Renal cortical epithelial cell (primary cell): ENCODE measurements around the gene CHMP4A. TPM values are rescaled to one million over a fixed set of nuclear protein-coding genes. Genes with fewer than 3 reads are reported as not detected.

Experiments
- DNase-seq: peaks from one replicate; pipeline ENCODE4 v3.0.0-alpha.2; 2011; ENCODE audit warnings: low read depth
- total RNA-seq: library from RNA; depleted of rRNA; stranded (reverse); fragments of >200 nt; gene quantifications from 2 replicates; pipeline ENCODE4 v1.2.3, GENCODE V29; 2014

Gene CHMP4A
- total RNA-seq, 1 donor from 2014 or later, result 65.1 TPM

DNA sequence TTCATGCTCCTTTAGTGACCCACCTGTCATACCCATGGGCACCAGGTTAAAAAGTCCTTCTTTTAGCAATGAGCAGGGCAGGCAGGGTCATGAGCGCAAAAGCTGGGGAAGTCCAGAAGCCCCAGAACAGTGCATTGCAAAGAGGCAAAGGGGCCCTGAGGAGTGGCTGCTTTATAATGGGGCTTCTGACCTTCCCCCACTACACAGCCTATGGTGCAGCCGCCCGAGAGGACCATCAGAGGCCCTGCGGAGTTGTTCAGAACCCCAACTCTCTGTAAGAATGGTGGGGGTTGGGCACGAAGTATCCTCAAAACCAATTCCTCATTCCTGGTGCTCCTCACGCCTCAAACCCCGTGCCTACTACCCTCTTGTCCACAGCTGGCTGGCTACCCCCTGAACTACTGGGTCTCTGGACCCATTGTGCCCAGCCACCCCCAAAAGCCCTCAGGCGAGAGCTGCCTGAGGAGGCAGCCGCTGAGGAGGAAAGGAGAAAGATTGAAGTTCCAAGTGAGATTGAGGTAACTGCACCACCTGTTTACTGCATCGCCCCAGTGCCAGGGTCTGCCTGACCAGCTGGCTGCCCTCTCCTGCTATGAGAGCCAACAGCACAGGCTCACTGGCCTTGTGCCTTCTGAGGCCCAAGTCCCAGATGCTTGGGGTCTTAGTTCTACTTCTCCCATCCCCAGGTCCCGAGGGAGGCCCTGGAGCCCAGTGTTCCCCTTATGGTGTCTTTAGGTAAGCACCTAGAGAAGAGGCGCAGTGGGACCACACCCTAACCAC, 34.7 kb downstream of the CHMP4A start:
- no peak for DNase-seq

DNA sequence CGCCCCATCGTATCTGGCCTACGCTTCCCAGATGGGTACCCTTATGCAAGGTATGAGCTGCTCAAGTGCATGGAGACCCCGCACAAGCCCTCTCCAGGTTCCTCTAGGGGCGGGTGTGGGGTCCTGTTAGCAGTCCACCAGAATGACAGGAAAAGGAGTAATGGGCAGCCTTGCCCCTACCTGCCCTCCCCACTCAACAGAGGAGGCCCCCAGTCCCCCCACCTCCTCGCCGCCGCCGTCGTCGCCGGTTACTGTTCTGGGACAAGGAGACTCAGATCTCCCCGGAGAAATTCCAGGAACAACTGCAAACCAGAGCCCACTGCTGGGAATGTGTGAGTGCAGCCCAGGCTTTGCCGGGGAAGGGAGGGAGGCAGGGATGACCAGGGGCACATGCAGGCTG, 35.4 kb downstream of the CHMP4A start:
- no peak for DNase-seq

DNA sequence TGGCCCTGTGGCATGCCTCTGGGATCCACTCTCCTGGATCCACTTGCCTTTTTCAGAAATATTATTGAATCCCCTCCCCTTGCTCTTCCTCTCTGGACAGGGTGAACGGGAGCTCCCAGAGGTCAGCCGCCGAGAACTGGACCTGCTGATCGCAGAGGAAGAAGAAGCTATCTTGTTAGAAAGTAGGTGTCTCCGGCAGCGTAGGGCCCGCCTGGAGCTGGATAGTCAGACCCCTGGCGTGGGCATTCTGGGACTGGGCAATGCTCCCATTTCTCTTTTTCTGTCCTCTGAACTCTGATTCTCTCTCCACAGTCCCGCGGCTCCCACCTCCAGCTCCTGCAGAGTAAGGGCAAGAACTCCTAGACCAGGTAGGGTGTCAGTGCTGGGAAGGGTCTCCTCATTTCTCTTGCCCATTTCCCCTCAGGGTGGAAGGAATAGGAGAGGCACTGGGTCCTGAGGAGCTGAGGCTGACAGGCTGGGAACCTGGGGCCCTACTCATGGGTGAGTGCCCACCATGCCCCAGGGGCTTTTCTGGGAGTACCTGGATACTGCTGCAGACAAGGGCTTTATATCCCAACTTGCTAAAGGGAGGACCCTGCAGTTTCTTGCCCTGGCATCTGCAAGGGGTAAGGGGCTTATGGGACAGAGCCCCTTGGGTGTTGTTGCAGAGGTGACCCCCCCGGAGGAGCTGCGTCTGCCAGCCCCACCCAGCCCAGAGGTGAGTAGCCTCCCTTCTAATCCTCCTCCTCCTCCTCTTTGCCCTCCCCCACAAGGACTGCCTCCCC, 36.1 kb downstream of the CHMP4A start:
- no peak for DNase-seq

DNA sequence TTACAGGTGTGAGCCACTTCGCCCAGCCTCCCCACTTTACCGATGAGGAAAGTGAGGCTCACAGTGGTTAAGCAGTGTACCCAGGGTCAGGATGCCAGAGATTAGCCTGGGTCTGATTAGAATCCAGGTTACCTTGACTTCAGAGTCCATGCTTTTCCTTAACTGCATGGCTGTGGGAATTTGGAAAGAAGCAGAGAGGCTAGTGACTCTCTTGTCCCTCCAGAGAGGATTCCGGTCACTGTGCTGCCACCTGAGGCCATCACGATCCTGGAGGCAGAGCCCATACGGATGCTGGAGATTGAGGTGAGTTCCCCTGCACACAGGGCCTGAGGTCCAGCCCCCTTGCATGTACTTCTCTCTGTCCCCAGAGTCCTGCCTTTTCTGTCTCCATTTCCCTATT, 36.7 kb downstream of the CHMP4A start:
- no peak for DNase-seq

DNA sequence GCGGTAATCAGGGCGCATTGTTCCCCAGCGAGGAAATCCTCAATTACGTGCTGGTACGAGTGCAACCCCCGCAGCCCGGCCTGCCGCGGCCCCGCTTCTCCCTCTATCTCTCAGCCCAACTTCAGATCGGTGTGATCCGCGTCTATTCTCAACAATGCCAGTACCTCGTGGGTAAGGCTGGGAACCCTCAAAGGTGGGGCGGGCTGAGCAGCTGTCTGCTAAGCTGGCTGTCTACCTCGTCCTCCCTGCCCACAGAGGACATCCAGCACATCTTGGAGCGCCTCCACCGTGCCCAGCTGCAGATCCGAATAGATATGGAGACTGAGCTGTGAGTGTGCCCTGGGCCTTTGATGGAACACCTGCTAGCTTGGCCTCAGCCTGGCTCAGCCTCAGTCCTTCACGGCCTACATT, 40.4 kb downstream of the CHMP4A start:
- no peak for DNase-seq

DNA sequence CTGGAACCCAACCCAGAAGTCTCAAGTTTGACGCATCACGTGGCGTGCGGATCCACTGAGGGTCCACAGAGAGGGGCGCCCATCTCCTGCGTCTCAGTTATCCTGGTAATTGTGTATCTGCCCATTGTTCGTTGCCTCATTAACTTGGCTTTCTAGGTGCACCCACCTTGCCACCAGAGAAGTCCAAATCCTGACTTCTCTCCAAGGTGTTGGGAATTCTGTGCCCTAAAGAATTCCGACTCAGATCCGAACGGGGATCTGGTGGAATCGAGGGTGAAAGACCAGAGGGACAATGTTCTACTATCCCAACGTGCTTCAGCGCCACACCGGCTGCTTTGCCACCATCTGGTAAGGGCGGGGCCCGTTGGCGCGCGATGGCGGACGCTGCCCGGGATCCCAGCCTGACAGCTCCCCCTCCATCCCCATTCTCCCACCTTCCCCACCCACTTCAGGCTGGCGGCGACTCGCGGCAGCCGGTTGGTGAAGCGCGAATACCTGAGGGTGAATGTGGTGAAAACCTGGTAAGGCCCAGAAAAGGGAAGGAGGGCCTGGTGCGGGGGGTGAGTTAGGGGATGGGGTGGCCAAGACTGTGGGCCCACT, 40.9 kb downstream of the CHMP4A start:
- DNase-seq, result no peak

DNA sequence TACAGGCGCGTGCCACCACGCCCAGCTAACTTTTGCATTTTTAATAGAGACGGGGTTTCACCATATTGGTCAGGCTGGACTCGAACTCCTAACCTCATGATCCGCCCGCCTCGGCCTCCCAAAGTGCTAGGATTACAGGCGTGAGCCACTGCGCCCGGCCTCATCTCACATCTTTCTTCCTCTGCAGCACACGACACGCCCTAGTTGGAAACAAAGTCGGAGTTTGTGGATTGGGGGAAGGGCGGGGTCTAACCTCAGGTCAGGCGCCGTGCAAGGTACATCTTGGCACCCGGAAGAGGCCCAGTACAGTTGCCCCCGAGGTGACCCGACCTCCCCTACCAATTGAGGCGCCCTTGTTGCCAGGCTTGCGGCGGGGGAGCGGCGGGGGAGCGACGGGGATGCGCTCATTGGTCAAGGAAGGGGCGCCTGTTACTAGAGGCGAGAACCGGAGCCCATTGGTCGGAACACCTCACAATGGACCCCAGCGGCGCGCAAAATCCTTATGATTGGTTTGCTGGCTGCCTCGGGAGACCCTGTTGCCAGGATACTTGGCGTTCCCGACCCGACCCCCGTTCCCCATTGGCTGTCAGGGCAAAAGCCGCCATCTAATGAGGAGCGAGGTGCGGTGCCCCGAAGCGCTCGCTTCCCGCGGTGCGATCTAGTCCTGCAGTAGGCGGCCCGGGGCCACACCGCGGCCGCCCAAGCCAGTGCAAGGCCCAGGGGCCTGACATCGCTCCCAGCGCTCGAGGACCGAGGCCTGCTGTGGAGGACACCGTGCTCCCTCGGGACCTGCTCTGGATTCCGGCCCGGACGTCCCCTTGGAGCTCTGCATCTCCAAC, 41.6 kb downstream of the CHMP4A start, which contains the start of gene REC8:
Gene REC8, plus strand, starts transcription at position 659 of the 839 bp plus-strand sequence. CDS start 473 bp downstream, outside the sequence.
- peak; percentile 93 for DNase-seq

DNA sequence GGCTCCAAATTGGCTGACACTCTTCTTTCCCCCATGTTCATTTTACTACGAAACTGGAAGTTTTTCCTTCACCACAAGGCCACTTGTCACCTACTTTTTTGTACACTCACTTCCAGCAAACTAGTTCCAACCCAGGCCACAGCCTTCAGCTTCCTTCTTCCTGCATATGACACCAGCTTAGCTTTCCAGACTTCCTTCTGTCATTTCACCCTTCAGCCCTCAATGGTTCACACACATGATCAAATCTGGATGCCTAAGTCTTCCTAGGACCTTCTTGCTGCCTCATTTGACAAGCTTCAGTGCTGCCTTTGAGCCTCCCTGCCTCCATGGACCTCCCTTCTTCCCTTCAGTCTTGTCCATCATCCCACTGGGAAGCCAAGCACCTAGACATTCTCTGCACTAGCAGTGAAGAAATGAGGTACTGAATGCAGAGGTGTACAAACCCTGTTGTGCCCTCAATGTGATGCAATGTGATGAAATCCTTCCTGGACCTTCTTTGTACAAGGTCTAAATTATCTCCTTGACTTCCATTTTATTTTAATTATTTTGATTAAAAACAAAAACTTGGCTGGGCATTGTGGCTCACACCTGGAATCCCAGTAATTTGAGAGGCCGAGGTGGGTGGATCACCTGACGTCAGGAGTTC, 45.7 kb downstream of the CHMP4A start:
- DNase-seq, result no peak

DNA sequence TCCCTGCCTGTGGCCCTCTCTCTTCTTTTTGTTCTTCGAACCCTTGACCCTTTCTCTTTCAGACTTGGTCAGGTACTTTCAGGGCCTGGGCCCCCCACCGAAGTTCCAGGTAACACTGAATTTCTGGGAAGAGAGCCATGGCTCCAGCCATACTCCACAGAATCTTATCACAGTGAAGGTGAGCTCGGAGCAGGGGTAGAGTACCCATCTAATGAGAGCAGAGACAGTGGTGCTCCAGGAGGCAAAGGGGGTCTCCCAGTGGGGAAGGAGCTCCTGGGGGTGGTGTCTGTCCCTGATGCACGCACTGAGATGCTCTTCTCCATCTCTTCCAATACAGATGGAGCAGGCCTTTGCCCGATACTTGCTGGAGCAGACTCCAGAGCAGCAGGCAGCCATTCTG, 47.5 kb downstream of the CHMP4A start:
- DNase-seq, result no peak

DNA sequence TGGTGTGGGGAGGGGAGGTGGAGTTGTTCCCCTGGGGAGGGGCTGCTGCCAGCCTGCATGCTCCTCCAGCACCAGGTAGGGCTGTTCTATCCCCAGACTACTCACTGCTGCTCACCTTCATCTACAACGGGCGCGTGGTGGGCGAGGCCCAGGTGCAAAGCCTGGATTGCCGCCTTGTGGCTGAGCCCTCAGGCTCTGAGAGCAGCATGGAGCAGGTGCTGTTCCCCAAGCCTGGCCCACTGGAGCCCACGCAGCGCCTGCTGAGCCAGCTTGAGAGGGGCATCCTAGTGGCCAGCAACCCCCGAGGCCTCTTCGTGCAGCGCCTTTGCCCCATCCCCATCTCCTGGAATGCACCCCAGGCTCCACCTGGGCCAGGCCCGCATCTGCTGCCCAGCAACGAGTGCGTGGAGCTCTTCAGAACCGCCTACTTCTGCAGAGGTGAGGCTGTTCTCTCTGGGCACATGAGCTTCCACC, 48.7 kb downstream of the CHMP4A start:
- DNase-seq, result no peak

DNA sequence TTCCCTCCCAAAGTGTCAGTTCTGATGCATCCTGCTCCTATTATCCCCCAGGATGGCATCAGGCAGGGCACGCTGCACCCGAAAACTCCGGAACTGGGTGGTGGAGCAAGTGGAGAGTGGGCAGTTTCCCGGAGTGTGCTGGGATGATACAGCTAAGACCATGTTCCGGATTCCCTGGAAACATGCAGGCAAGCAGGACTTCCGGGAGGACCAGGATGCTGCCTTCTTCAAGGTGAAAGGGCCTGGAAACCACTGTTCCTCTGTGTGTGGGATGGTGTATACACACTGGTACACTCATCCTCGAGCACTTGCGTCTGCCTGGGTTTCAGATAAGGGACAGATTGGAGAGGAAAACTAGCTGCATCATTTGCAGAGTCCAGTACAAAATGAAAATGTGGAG, 51.2 kb downstream of the CHMP4A start:
- DNase-seq, result no peak

DNA sequence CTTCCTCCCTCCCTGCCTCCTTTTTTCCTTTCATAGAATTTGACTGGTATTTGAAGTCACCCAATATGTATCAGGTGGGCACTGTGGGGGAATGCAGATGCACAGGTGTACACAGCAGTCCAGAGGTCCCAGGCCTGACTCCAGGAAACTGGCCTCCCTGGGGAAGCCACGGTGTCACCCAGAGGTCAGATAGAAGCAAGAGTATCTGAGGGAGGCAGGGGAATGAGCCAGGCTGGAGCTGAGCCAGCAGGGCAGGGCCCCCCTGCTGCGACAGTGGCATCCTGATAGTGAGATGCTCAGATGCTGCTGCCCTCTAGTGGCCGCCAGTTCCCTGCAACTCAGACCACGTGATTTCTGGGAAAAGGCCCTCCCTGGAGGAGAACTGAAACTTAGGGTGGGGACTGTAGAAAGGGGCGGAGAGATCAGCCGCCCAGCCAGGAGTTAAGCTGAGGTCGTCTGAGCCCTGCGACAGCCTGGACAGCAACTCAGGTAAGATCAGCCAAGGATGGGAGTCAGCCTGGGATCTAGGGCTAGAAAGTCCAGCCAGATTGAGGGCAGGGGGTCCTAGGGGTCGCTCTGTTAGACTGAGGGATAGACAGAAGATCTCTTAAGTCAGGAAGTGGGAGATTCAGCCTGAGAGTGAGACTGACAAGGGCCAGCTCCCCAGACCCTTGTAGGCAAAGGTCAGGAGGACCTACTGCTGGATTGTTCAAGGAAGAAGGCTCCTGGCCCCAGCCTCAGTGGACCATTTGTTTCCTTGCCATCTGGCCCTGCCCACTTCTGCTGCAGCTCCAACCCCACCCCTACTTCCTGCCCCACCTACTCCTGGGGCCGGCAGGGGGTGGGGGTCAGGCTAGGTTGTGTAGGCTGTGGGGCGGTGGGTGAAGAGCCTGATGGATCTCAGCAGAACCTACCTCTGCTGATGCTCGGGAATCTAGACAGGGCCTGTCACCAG, 52.2 kb downstream of the CHMP4A start, which contains the start of gene IRF9:
Gene IRF9, plus strand, starts transcription at position 416 of the 955 bp plus-strand sequence. CDS start 880 bp downstream, outside the sequence.
- peak; percentile 91 for DNase-seq

DNA sequence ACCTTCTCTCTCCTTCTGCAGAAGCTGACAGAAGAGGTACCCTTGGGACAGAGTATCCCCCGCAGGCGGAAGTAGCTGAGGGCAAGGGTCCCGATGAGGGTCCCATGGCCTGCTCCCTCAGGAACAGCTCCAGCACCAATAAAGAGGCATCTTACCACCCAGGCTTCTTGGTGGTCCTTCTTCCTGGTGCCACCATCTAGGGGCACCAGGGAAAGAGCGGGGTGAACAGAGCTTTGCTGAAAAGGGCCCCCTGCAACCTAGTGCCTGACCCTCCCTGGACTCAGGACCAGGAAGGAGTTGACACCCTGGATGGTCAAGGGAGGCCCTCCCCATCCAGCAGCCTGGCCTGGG, 52.8 kb downstream of the CHMP4A start:
- no peak for DNase-seq

DNA sequence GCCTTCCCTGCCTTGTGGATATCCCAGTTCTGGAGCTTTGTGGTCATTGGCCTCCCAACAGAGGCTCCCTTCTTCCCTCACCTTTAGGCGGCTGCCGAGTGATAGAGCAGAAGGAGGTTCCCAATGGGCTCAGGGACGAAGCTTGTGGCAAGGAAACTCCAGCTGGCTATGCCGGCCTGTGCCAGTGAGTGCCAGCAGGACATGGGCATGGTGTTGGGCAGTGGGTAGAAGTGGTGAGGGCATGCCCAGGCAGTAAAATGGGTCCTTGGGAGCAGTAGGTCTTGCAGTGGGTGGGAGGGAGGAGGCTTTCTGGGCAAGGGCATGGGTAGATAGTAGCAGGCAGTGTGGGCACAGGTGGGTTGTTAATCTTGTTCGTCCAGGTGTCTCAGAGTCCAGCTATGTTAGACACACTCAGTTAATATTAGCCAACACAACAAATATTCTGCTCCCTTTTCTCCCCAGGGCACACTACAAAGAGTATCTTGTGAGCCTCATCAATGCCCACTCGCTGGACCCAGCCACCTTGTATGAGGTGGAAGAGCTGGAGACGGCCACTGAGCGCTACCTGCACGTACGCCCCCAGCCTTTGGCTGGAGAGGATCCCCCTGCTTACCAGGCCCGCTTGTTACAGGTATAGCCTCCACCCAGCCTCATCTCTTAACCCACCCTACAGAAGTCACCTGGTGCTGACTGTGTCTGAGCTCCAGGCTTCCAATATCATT, 53.4 kb downstream of the CHMP4A start:
- DNase-seq, result no peak

Other genes with a start within 250 kb of the CHMP4A start
- 8.3 and 9.4 TPM in 2 replicates for gene DHRS4L2, start 224.6 kb downstream of the CHMP4A start, total RNA-seq
- 0.10 TPM in 1 of 2 replicates, not detected in the other for gene CARMIL3, start 161.5 kb downstream of the CHMP4A start, total RNA-seq
- gene CPNE6, start 141.9 kb downstream of the CHMP4A start, total RNA-seq, result not detected in 2 replicates
- 18.5 and 28.0 TPM in 2 replicates for gene PCK2, start 119.2 kb downstream of the CHMP4A start, total RNA-seq
- 73.8 and 112 TPM in 2 replicates for gene DCAF11, start 98.7 kb downstream of the CHMP4A start, total RNA-seq
- gene NRL, start 98.5 kb downstream of the CHMP4A start, total RNA-seq, result 1.6 and 2.4 TPM in 2 replicates
- gene FITM1, start 82.8 kb downstream of the CHMP4A start, total RNA-seq, result 0.25 TPM in 1 of 2 replicates, not detected in the other
- gene PSME1, start 77.3 kb downstream of the CHMP4A start, total RNA-seq, result 209 and 265 TPM in 2 replicates
- 10.1 and 20.7 TPM in 2 replicates for gene EMC9, start 71.9 kb downstream of the CHMP4A start, total RNA-seq
- gene PSME2, start 66.9 kb downstream of the CHMP4A start, total RNA-seq, result 69.3 and 258 TPM in 2 replicates
- gene RNF31, start 66.0 kb downstream of the CHMP4A start, total RNA-seq, result 52.1 and 52.6 TPM in 2 replicates
- gene IRF9, start 52.2 kb downstream of the CHMP4A start, total RNA-seq, result 78.3 and 87.7 TPM in 2 replicates
- gene REC8, start 41.4 kb downstream of the CHMP4A start, total RNA-seq, result 13.4 and 43.3 TPM in 2 replicates
- gene IPO4, start 24.7 kb downstream of the CHMP4A start, total RNA-seq, result 47.4 and 76.0 TPM in 2 replicates
- 75.4 and 153 TPM in 2 replicates for gene TM9SF1, start 18.0 kb downstream of the CHMP4A start, total RNA-seq
- 0.05 TPM in 1 of 2 replicates, not detected in the other for gene TSSK4, start 7.8 kb downstream of the CHMP4A start, total RNA-seq
- gene MDP1, start 2.6 kb upstream of the CHMP4A start, total RNA-seq, result 10.0 and 10.2 TPM in 2 replicates
- 146 and 185 TPM in 2 replicates for gene NEDD8, start 18.9 kb upstream of the CHMP4A start, total RNA-seq
- 96.7 and 106 TPM in 2 replicates for gene GMPR2, start 19.4 kb upstream of the CHMP4A start, total RNA-seq
- gene TINF2, start 29.1 kb upstream of the CHMP4A start, total RNA-seq, result 46.8 and 75.5 TPM in 2 replicates
- gene TGM1, start 49.7 kb upstream of the CHMP4A start, total RNA-seq, result 0.45 and 1.6 TPM in 2 replicates
- 25.2 and 29.7 TPM in 2 replicates for gene RABGGTA, start 58.1 kb upstream of the CHMP4A start, total RNA-seq
- gene DHRS1, start 86.3 kb upstream of the CHMP4A start, total RNA-seq, result 18.3 and 29.9 TPM in 2 replicates
- gene NOP9, start 86.4 kb upstream of the CHMP4A start, total RNA-seq, result 23.2 and 32.3 TPM in 2 replicates
- gene CIDEB, start 94.5 kb upstream of the CHMP4A start, total RNA-seq, result 0.87 and 2.8 TPM in 2 replicates
- 1.9 and 3.6 TPM in 2 replicates for gene LTB4R2, start 96.7 kb upstream of the CHMP4A start, total RNA-seq
- gene LTB4R, start 98.0 kb upstream of the CHMP4A start, total RNA-seq, result 0.17 and 1.3 TPM in 2 replicates
- 0.40 and 2.6 TPM in 2 replicates for gene ADCY4, start 121.6 kb upstream of the CHMP4A start, total RNA-seq
- gene RIPK3, start 126.5 kb upstream of the CHMP4A start, total RNA-seq, result 1.8 and 9.7 TPM in 2 replicates
- gene NFATC4, start 154.7 kb upstream of the CHMP4A start, total RNA-seq, result 5.6 and 6.7 TPM in 2 replicates
- gene NYNRIN, start 185.5 kb upstream of the CHMP4A start, total RNA-seq, result 2.4 and 4.3 TPM in 2 replicates
- gene CBLN3, start 216.2 kb upstream of the CHMP4A start, total RNA-seq, result 0.52 and 1.2 TPM in 2 replicates
- 48.5 and 59.9 TPM in 2 replicates for gene KHNYN, start 216.5 kb upstream of the CHMP4A start, total RNA-seq
- 6.4 and 10.4 TPM in 2 replicates for gene SDR39U1, start 229.3 kb upstream of the CHMP4A start, total RNA-seq